H9 (cell line): ENCODE measurements around the gene CHRNA5. TPM values are rescaled to one million over a fixed set of nuclear protein-coding genes. Genes with fewer than 3 reads are reported as not detected.

Experiments
- DNase-seq: peaks from one replicate; pipeline ENCODE4 v3.0.0-alpha.2; 2017
- H2AFZ ChIP-seq: one replicate; pipeline ENCODE4 v1.6.1; 2013; ENCODE audit warnings: mild to moderate bottlenecking, low read length, control low read depth, moderate library complexity
- H2AK5ac ChIP-seq: 2 replicates; pipeline ENCODE4 v1.6.1; 2013; ENCODE audit warnings: low read length, control low read depth, mixed read lengths; ENCODE audit not compliant: insufficient read length
- H2BK120ac ChIP-seq: one replicate; pipeline ENCODE4 v1.6.1; 2013; ENCODE audit warnings: low read depth, mild to moderate bottlenecking, low read length, control low read depth, inconsistent platforms; ENCODE audit not compliant: poor library complexity, severe bottlenecking
- H2BK12ac ChIP-seq: 2 replicates; pipeline ENCODE4 v1.6.1; 2013; ENCODE audit warnings: low read length, control low read depth, mixed read lengths, low read depth; ENCODE audit not compliant: insufficient read length
- H2BK15ac ChIP-seq: 2 replicates; pipeline ENCODE4 v1.6.1; 2013; ENCODE audit warnings: low read depth, low read length, control low read depth
- H2BK20ac ChIP-seq: one replicate; pipeline ENCODE4 v1.6.1; 2013; ENCODE audit warnings: low read depth, mild to moderate bottlenecking, low read length, control low read depth, inconsistent platforms; ENCODE audit not compliant: poor library complexity, severe bottlenecking
- H2BK5ac ChIP-seq: 2 replicates; pipeline ENCODE4 v1.6.1; 2013; ENCODE audit warnings: low read length, control low read depth, mixed read lengths; ENCODE audit not compliant: insufficient read length
- H3K14ac ChIP-seq: 2 replicates; pipeline ENCODE4 v1.6.1; 2013; ENCODE audit warnings: low read length, control low read depth; ENCODE audit not compliant: insufficient read depth
- H3K18ac ChIP-seq: 2 replicates; pipeline ENCODE4 v1.6.1; 2013; ENCODE audit warnings: low read depth, mild to moderate bottlenecking, mixed read lengths, low read length, control low read depth; ENCODE audit not compliant: insufficient read length
- H3K23ac ChIP-seq: 2 replicates; pipeline ENCODE4 v1.6.1; 2013; ENCODE audit warnings: low read length, control low read depth, mixed read lengths, low read depth; ENCODE audit not compliant: insufficient read length
- H3K23me2 ChIP-seq: 2 replicates; pipeline ENCODE4 v1.6.1; 2013; ENCODE audit warnings: low read depth, mild to moderate bottlenecking, mixed read lengths, low read length, control low read depth; ENCODE audit not compliant: insufficient read length, poor library complexity, severe bottlenecking
- H3K27ac ChIP-seq: 2 replicates; pipeline ENCODE4 v1.5.1; 2013; ENCODE audit warnings: low read length, control low read depth, mixed read lengths, low read depth; ENCODE audit not compliant: insufficient read length
- H3K27me3 ChIP-seq: 2 replicates; pipeline ENCODE4 v1.6.1; 2013; ENCODE audit warnings: low read length, control low read depth, inconsistent platforms; ENCODE audit not compliant: insufficient read depth
- H3K4ac ChIP-seq: 2 replicates; pipeline ENCODE4 v1.6.1; 2013; ENCODE audit warnings: low read depth, mild to moderate bottlenecking, control low read depth, inconsistent platforms, low read length, moderate library complexity
- H3K4me1 ChIP-seq: 2 replicates; pipeline ENCODE4 v1.6.1; 2013; ENCODE audit warnings: low read length, control low read depth, inconsistent platforms; ENCODE audit not compliant: insufficient read depth
- H3K4me2 ChIP-seq: 2 replicates; pipeline ENCODE4 v1.6.1; 2013; ENCODE audit warnings: low read length, control low read depth, mixed read lengths; ENCODE audit not compliant: insufficient read length, insufficient read depth
- H3K56ac ChIP-seq: 2 replicates; pipeline ENCODE4 v1.6.1; 2013; ENCODE audit warnings: low read depth, mild to moderate bottlenecking, mixed read lengths, low read length, control low read depth; ENCODE audit not compliant: insufficient read length
- H3K79me1 ChIP-seq: 2 replicates; pipeline ENCODE4 v1.6.1; 2013; ENCODE audit warnings: low read depth, mild to moderate bottlenecking, moderate library complexity, low read length, control low read depth, inconsistent platforms; ENCODE audit not compliant: insufficient read depth, poor library complexity, severe bottlenecking
- H3K79me2 ChIP-seq: 2 replicates; pipeline ENCODE4 v1.6.1; 2013; ENCODE audit warnings: low read length, control low read depth, inconsistent platforms; ENCODE audit not compliant: insufficient read depth
- H3K9ac ChIP-seq: 2 replicates; pipeline ENCODE4 v1.6.1; 2013; ENCODE audit warnings: low read length, control low read depth, mixed read lengths; ENCODE audit not compliant: insufficient read length; ENCODE audit errors: extremely low read depth
- H3K9me3 ChIP-seq: one replicate; pipeline ENCODE4 v1.6.1; 2013; ENCODE audit warnings: low read depth, low read length, inconsistent platforms; ENCODE audit not compliant: control insufficient read depth
- H3T11ph ChIP-seq: one replicate; pipeline ENCODE4 v1.6.1; 2013; ENCODE audit warnings: mild to moderate bottlenecking, low read length, control low read depth, inconsistent platforms
- H4K20me1 ChIP-seq: one replicate; pipeline ENCODE4 v1.6.1; 2013; ENCODE audit not compliant: control insufficient read depth, insufficient read length, insufficient read depth
- H4K5ac ChIP-seq: 2 replicates; pipeline ENCODE4 v1.6.1; 2013; ENCODE audit warnings: low read depth, mild to moderate bottlenecking, mixed read lengths, low read length, control low read depth; ENCODE audit not compliant: insufficient read length
- H4K8ac ChIP-seq: replicated peaks from 2 replicates; pipeline ENCODE4 v1.6.1; 2013; ENCODE audit warnings: low read length, control low read depth, mixed read lengths, low read depth; ENCODE audit not compliant: insufficient read length
- H4K91ac ChIP-seq: 2 replicates; pipeline ENCODE4 v1.6.1; 2013; ENCODE audit warnings: low read depth, mild to moderate bottlenecking, moderate library complexity, mixed read lengths, low read length, control low read depth; ENCODE audit not compliant: insufficient read length
- H3K27ac Mint-ChIP-seq, 3 experiments: 2 replicates in 2 of 3; 3 replicates in 1 of 3; pipeline ENCODE4 v1.8.0; 2020 to 2021; ENCODE audit warnings: mixed read lengths in 3 of 3, mild to moderate bottlenecking in 1 of 3, moderate library complexity in 1 of 3
- H3K27me3 Mint-ChIP-seq: 2 replicates; pipeline ENCODE4 v1.8.0; 2021; ENCODE audit warnings: low read depth, mild to moderate bottlenecking, moderate library complexity, mixed read lengths
- H3K36me3 Mint-ChIP-seq, 3 experiments: 2 replicates in 2 of 3; 3 replicates in 1 of 3; pipeline ENCODE4 v1.8.0; 2020 to 2021; ENCODE audit warnings: low read depth in 3 of 3, mixed read lengths in 3 of 3; ENCODE audit not compliant: insufficient read depth in 1 of 3
- H3K4me1 Mint-ChIP-seq, 2 experiments: 2 replicates each; pipeline ENCODE4 v1.8.0; 2020; ENCODE audit warnings: mixed read lengths in 2 of 2
- H3K4me3 Mint-ChIP-seq, 2 experiments: 2 replicates in 1 of 2; 3 replicates in 1 of 2; pipeline ENCODE4 v1.8.0; 2020 to 2021; ENCODE audit warnings: mild to moderate bottlenecking in 2 of 2, mixed read lengths in 2 of 2, moderate library complexity in 1 of 2
- H3K9me3 Mint-ChIP-seq, 2 experiments: 2 replicates in 1 of 2; 3 replicates in 1 of 2; pipeline ENCODE4 v1.8.0; 2020; ENCODE audit warnings: mild to moderate bottlenecking in 2 of 2, mixed read lengths in 2 of 2, moderate library complexity in 1 of 2
- WGBS: extraction: QIAGEN DNeasy Blood & Tissue Kit; methylation state at CpG from one replicate; pipeline ENCODE4 v1.1.7; 2013; ENCODE audit warnings: missing lambda C conversion rate, low lambda C conversion rate, mixed read lengths; ENCODE audit not compliant: insufficient read length; ENCODE audit errors: extremely low coverage; 5-methylcytosine and 5-hydroxymethylcytosine counted together
- total RNA-seq: library from RNA; stranded (reverse); gene quantifications from 2 replicates; pipeline ENCODE4 v1.2.1, GENCODE V29; 2021
- TF ChIP-seq, protein P1 (sequence below): fragments of 200-600 bp; sonication (generic); conservative IDR thresholded peaks from 3 replicates; pipeline ENCODE4 v1.8.0; 2021; ENCODE audit warnings: antibody characterized with exemption, mild to moderate bottlenecking

Gene CHRNA5
- total RNA-seq, 1 experiment from 2014 or later: 16.5 TPM

DNA sequence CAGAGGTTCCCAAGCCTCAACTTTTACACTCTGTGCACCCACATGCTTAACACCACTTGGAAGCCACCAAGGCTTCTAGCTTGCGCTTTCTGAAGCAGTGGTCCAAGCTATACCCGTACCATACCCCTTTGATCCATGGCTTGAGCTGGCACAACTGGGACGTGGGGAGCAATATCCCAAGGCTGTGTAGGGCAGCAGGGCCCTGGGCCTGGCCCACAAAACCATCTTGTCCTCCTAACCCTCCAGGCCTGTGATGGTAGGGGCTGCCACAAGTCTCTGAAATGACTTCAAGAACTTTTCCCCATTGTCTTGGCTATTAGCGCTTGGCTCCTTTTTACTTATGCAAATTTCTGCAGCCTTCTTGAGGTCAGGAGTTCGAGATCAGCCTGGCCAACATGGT lies 41.1 kb upstream of the CHRNA5 start:
- TF ChIP-seq, protein P1, sequence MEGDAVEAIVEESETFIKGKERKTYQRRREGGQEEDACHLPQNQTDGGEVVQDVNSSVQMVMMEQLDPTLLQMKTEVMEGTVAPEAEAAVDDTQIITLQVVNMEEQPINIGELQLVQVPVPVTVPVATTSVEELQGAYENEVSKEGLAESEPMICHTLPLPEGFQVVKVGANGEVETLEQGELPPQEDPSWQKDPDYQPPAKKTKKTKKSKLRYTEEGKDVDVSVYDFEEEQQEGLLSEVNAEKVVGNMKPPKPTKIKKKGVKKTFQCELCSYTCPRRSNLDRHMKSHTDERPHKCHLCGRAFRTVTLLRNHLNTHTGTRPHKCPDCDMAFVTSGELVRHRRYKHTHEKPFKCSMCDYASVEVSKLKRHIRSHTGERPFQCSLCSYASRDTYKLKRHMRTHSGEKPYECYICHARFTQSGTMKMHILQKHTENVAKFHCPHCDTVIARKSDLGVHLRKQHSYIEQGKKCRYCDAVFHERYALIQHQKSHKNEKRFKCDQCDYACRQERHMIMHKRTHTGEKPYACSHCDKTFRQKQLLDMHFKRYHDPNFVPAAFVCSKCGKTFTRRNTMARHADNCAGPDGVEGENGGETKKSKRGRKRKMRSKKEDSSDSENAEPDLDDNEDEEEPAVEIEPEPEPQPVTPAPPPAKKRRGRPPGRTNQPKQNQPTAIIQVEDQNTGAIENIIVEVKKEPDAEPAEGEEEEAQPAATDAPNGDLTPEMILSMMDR: no peak
- no peak overlapping the region for H3K4ac ChIP-seq
- H3K56ac ChIP-seq: no peak overlapping the region
- no peak overlapping the region for H3K18ac ChIP-seq
- H3K79me1 ChIP-seq: no peaks in the 10 kb centered on the region
- H3T11ph ChIP-seq: no peak overlapping the region
- no peak overlapping the region for H3K9ac ChIP-seq
- no peak overlapping the region for H2BK15ac ChIP-seq
- no peak overlapping the region for H4K91ac ChIP-seq
- Mint-ChIP-seq H3K4me3 (no peak overlapping the region), H3K36me3 (peaks cover 4 to 12% (median 11%) of the 10 kb centered on the region in 3 experiments), H3K27me3 (peaks cover 2% of the 10 kb centered on the region), H3K4me1 (no peaks in the 10 kb centered on the region), H3K27ac (no peak overlapping the region; a peak in 2 of 7 replicates), H3K9me3 (peaks cover 22 to 24% of the 10 kb centered on the region in 2 experiments; a peak in 4 of 5 replicates)
- no peaks in the 10 kb centered on the region for H4K20me1 ChIP-seq
- no peak overlapping the region for H4K8ac ChIP-seq
- no peak overlapping the region for H3K4me2 ChIP-seq
- no peak for DNase-seq
- H2BK5ac ChIP-seq: no peak overlapping the region
- no peak overlapping the region for H4K5ac ChIP-seq
- H3K4me1 ChIP-seq: no peaks in the 10 kb centered on the region
- H3K14ac ChIP-seq: no peak overlapping the region
- H2AFZ ChIP-seq: no peak overlapping the region
- no peaks in the 10 kb centered on the region for H3K27me3 ChIP-seq
- no CpG with 5 or more reads among the region's 5 CpGs for WGBS
- H2BK12ac ChIP-seq: no peak overlapping the region
- no peaks in the 10 kb centered on the region for H3K9me3 ChIP-seq
- no peaks in the 10 kb centered on the region for H3K79me2 ChIP-seq
- H2BK20ac ChIP-seq: no peak overlapping the region
- no peak overlapping the region for H3K27ac ChIP-seq
- no peaks in the 10 kb centered on the region for H3K23me2 ChIP-seq
- H2BK120ac ChIP-seq: no peak overlapping the region
- no peak overlapping the region for H2AK5ac ChIP-seq
- H3K23ac ChIP-seq: no peak overlapping the region
